Activated T-helper 1 cell treated with Interleukin-2 at 50 U/mL for 16 hours (primary cell): ENCODE data around the gene DPAGT1.

Source experiments
- DNase-seq: peaks from one replicate; pipeline ENCODE4 v3.0.0-alpha.2; 2020; ENCODE audit warnings: low read depth

DPAGT1 gene

DNA sequence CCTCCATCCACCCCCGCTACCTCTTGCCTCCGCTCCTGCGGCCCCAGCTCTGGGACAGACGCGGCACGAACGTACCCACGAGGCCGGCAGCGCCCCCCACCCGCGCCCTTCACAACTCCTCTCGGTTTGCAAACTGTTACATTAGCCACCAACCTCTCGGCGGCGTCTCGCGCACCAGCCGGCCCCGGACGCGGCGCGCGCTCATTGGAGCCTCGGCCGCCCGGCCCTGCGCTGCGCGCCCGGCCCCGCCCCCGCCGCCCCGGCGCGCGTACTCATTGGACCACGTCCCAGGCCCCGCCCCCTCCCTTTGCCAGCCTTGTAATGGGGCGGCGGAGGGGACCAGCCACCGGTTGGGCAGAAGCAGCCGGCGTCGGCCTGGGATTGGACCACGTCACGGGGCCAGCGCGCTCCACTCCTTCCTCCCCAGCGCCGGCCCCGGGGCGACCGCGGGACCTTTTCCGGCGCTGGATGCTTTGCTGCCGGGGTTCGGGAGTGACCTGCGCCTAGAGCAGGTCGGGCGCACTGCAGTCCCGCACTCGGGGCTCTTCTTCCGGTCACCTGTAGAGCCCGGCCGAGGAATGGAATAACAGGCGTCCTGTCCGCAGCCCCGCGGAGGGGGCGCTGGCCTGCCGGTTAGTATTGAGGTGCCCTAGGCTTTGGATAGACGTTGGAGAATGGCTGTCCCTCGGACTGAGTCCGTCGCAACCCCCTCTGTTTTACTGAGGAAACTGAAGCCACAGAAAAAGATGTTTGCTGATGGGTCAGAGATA, 44.5 kb downstream of the DPAGT1 start, which contains the start of gene HYOU1:
Gene HYOU1, minus strand, starts transcription at position 206 of the 770 bp plus-strand sequence. CDS start 1,045 bp downstream, outside the sequence.
- DNase-seq = peak; percentile 98

DNA sequence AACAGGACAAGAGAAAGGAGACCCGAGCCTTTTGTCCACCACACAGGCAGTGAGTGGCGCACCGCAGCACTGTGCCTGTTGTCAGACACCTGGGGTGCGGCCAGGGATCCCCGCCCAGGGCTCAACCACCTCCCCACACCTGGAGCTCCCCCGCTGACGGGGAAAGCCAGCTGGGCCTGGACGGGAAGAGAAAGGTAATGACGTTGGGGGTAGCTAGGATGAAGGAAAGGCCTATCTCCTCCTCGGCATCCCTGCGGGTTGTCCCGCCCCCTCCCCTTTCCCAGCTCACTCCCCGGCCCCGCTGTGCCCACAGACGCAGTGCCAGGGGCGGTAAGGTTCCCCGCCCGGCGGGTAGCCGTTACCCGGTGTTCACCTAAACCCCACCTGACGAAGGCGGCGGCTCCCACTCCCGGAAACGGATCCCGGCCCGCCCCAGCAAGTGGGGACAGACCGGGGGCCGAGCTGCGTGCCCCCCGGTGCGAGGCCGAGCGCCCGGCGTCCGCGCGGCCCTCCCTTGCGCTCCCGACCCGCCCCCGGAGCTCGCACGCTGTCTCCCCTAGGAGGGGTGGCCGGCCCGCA, 45.1 kb downstream of the DPAGT1 start:
- peak; percentile 35 for DNase-seq

GRCh38 chr11:119055901-119056300, 45.8 kb downstream of the DPAGT1 start:
- no peak for DNase-seq

DNA sequence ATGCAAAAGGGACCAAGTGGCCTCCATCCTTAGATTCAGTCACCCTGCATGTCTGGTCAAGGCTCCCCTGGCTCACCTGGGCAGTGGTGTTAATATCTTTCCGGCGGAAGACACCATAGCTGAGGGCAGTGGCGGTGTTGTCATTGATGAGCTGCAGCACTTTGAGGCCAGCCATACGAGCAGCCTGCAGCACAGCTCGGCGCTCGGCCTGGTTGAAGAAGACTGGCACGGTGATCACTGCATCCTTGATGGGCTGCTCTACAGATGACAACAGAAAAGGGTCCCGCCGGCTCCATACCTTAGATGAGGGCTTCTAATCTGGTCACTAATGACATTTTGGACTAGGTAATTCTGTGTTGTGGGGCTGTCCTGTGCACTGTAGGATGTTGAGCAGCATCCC, 47.2 kb downstream of the DPAGT1 start:
- no peak for DNase-seq

DNA sequence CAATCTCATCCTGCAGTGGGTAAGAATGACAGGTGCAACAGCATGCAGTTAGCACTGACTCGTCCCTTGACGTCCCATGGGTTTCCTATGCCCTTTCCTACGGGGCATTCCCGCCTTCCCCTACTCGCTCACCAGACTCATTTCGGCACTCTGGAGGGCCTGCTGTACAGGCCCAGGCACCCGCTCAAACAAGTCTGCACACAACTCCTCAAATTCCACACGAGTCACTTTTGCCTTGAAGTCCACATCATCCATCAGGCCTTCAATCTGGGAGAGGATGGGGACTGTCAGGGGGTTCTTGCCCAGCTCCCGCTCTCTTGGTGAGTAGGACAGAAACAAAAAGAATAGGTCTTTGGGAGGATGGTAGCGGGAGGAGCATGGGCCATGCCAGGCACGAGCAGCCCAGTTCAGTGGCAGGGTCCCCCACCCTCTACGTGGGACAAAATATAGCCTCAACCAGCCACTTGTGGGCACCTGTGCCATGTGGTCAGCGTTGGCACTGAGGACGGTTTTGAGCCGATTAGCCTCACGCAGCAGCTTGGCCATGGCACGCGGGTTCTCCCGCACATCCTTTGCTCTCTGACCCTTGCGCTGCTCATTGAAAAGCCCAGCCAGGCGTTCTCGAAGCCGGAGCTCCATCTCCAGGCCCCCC, 49.4 kb downstream of the DPAGT1 start:
- DNase-seq = no peak

DNA sequence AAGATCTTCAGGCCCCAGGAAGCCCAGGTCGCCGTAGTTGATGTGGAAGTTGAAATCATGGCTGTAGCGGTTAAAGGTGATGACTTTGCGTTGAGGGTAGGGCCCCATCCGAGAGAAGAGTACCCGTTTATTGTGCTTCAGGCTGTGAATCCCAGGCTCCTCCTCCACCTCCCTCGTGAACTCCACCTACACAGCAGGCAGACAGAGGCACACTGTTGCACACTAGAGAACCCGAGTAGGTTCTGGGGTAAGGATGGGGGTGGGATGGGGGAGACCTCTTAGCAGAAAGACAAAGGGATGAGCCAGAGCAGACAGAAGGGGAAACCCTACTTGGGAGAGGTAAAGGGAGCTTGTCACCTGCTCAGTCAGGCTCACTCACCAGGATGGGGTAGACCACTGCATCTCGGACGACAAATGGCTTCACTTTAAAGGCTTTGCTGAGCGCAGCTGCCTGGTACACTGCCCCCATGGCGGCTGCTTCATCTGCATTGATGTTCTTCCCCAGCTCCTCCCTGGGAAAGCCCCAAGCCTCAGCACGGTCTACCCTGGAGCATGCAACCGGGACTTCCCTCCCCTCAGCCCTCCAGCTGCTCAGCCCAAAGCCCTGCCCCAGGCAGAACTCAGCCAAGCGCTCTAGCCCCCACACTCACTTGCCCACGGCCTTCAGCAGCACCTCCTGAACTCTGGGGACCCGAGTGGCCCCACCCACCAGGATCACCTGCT, 50.1 kb downstream of the DPAGT1 start:
- DNase-seq = no peak

DNA sequence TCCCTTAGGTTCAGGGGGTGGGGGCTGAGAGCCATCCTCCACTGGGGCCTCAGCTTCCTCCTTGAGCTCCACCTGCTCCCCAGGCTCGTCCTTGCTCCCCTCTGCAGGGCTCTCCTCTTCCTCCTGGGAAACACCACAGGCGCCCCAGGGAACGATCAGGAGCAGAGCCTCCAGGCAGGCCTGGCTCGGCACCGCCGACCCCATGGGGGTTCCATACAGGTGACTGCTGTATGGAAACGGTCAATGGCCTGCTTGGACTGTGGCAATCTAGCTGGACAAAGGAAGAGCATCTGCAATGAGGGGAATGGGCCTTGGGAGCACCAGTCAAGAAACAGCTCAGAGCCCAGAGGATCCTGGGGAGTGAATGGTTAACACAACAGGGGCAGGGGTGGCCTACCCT, 52.6 kb downstream of the DPAGT1 start:
- DNase-seq = no peak

DNA sequence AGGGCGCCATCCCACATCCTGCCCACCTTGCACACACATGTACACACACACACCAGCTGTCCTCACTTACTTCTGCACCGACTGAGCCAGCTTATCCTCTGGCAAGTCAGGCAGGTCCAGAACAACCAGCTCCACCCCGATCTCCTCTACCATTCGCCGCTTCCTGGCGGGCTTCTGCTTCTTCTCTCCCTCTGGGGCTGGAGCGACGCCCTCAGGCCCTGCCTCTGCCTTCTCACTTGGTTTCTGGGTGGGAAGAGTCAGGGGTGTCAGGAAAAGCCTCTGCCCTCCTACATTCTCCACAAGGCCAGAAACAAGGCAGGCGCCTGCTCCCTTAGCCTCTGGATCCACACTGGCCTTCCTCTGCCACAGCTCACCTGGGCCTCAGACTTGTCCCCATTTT, 53.0 kb downstream of the DPAGT1 start:
- DNase-seq = no peak

- no peak for DNase-seq
Measured at GRCh38 chr11:119047205-119047604, 54.4 kb downstream of the DPAGT1 start.
